ENCODE results near the gene PDLIM7. TPM values are rescaled to one million over a fixed set of nuclear protein-coding genes. Genes with fewer than 3 reads are reported as not detected.

Gene PDLIM7
- total and polyA plus RNA-seq, 2 of the 8 experiments (the other 6 are each of a cell fraction or from before 2014, with no cell fraction given): 67.3 to 94.2 TPM

DNA sequence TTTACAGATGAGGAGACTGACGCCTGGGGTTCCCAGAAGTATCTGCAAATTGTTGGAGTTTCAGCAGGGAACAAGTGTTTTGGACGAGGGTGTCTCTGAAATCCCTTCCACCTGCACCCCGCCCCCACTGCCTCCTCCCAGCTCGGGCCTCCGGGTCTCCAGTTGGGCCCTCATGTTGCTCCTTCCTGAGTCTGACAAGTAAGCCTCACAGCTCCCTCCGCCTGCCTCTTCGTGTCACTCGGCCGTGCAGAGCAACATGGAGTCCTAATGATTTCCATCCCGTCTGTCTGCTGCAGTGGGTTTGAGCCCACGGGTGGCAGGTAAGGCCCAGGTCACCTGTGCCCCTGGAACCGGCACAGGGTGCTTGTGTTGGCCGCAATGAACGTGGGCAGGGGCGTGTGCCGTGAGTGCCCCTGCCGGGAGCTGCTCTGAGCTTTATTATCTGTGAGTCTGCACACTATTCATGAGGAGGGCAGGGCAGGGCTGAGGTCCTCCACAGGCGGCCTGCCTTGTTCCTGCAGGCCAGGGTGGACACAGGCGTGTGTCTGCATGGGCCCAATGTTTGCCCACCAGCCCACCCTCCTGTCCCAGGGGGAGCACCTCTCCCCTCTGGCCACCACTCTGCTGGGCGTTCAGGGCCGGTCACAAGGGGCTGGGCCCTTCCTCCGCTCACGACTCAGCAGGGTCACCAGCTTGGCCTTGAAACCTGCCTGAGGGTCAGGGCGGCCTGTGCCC, 6.1 kb upstream of the PDLIM7 start:
- FAIRE-seq (no peak), DNase-seq (ENCODE audit: low read depth in 1 of 2, low spot score in 2 of 2) (no peak)
- no peak overlapping the region for H2BK12ac ChIP-seq (ENCODE audit: low read depth, low read length)
- no peak overlapping the region for H2AK5ac ChIP-seq (ENCODE audit: low read depth, low read length)
- no peak overlapping the region for H3K18ac ChIP-seq (ENCODE audit: extremely low read depth, low read length)
- H2BK20ac ChIP-seq (ENCODE audit: low read length): no peak overlapping the region
- H3K9ac ChIP-seq (replicated peaks in 1 of 4; ENCODE audit: extremely low read depth in 1 of 4, low read depth in 3 of 4, low read length in 3 of 4): no peak overlapping the region
- no peak overlapping the region for H4K8ac ChIP-seq (ENCODE audit: extremely low read depth, insufficient read depth, low read length)
- TF ChIP-seq RBBP5 (IDR thresholded peaks at IDR 0.05; ENCODE audit: borderline replicate concordance, low read depth, low read length) (no peak), PHF8 (conservative IDR thresholded peaks at IDR 0.05; ENCODE audit: low read depth, low read length) (no peak), MAFK (IDR thresholded peaks at IDR 0.05; ENCODE audit: low read depth, low read length) (no peak), RXRA (IDR thresholded peaks at IDR 0.05; ENCODE audit: insufficient read depth, low read depth, low read length) (no peak), POLR2AphosphoS5 (IDR thresholded peaks at IDR 0.05; ENCODE audit: low read depth, low read length) (no peak), SIRT6 (IDR thresholded peaks at IDR 0.05; ENCODE audit: low read length) (no peak), CHD2 (IDR thresholded peaks at IDR 0.05; ENCODE audit: low read length) (no peak), ASH2L (IDR thresholded peaks at IDR 0.05; ENCODE audit: low read length) (no peak), SAP30 (IDR thresholded peaks at IDR 0.05; ENCODE audit: insufficient read depth, insufficient replicate concordance, low read length) (no peak), CREB1 (IDR thresholded peaks at IDR 0.05) (no peak), EGR1 (IDR thresholded peaks at IDR 0.05; ENCODE audit: borderline replicate concordance, low read depth, low read length) (no peak)
- TF ChIP-seq, protein P1, sequence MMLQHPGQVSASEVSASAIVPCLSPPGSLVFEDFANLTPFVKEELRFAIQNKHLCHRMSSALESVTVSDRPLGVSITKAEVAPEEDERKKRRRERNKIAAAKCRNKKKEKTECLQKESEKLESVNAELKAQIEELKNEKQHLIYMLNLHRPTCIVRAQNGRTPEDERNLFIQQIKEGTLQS (IDR thresholded peaks at IDR 0.05; ENCODE audit: insufficient read depth, low read depth, low read length): no peak
- 92% methylated on average over 24 of the region's 24 CpGs; no CpG with 5 or more reads in 1 of the 2 experiments for WGBS, 2 experiments (ENCODE audit: extremely low coverage in 1 of 2, insufficient coverage in 1 of 2, insufficient read length in 1 of 2, insufficient replicate concordance in 2 of 2, low coverage in 1 of 2, low lambda C conversion rate in 2 of 2, missing lambda C conversion rate in 1 of 2)
- no peaks in the 10 kb centered on the region for H3K79me2 ChIP-seq (ENCODE audit: control insufficient read depth in 1 of 2, insufficient read depth in 2 of 2, low read length in 2 of 2)
- H2AFZ ChIP-seq (ENCODE audit: low read length): no peak overlapping the region
- H2BK5ac ChIP-seq (ENCODE audit: low read depth, low read length): no peak overlapping the region; the same call in 1 of the 2 replicates
- no peak overlapping the region for H2BK120ac ChIP-seq (replicated peaks; ENCODE audit: low read depth, low read length)
- ChIA-PET CTCF (ENCODE audit: partially characterized antibody) (interaction anchor here (0.8 to 20.8 kb wide), 10 partner anchors 6 to 194 kb away, joined by 3 to 306 read pairs (median 9); partner anchors contain the start of genes DBN1 and DOK3), POLR2A (ENCODE audit: partially characterized antibody) (interaction anchor here (1.2 to 65.5 kb wide), 5 partner anchors 12 to 101 kb away, joined by 3 to 3349 read pairs (median 7); partner anchors contain the start of genes DBN1, DDX41, PDLIM7 and PRR7)
- H4K20me1 ChIP-seq (replicated peaks in 1 of 2; ENCODE audit: control insufficient read depth in 1 of 2, insufficient read depth in 2 of 2, low read length in 2 of 2): peaks cover 0 to 1% of the 10 kb centered on the region in 2 experiments
- H3K23ac ChIP-seq (ENCODE audit: insufficient read length): no peak overlapping the region
- no peak overlapping the region for H4K91ac ChIP-seq (replicated peaks; ENCODE audit: insufficient read length, low read length)
- H4K5ac ChIP-seq (ENCODE audit: insufficient read length, low read depth, low read length): no peak overlapping the region
- H3K4me1 ChIP-seq (replicated peaks in 1 of 4; ENCODE audit: control insufficient read depth in 3 of 4, insufficient read depth in 4 of 4, low read length in 3 of 4): peaks cover 0 to 7% (median 4%) of the 10 kb centered on the region in 4 experiments; a peak in 5 of 7 replicates
- no peaks in the 10 kb centered on the region for H3K23me2 ChIP-seq (ENCODE audit: low read depth, low read length)
- H3K79me1 ChIP-seq (ENCODE audit: low read depth, low read length): no peaks in the 10 kb centered on the region
- H2BK15ac ChIP-seq (ENCODE audit: low read length): no peak overlapping the region
- no peak overlapping the region for H3K4ac ChIP-seq (replicated peaks; ENCODE audit: insufficient read length, low read depth, low read length)
- H3K9me3 ChIP-seq (ENCODE audit: insufficient read depth in 2 of 2, low read depth in 1 of 2, low read length in 1 of 2): no peaks in the 10 kb centered on the region
- H3K14ac ChIP-seq (ENCODE audit: insufficient read length): no peak overlapping the region
- H3K27me3 ChIP-seq (replicated peaks in 1 of 4; ENCODE audit: control insufficient read depth in 3 of 4, extremely low read depth in 1 of 4, insufficient read depth in 3 of 4, low read length in 3 of 4): peaks cover under 1 to 9% (median 6%) of the 10 kb centered on the region in 4 experiments; a peak in 6 of 7 replicates
- peaks cover 0 to 10% (median 0%) of the 10 kb centered on the region in 4 experiments; a peak in 1 of 8 replicates for H3K36me3 ChIP-seq (ENCODE audit: control insufficient read depth in 2 of 4, insufficient read depth in 4 of 4, low read length in 3 of 4)
- no peak overlapping the region for H3K4me3 ChIP-seq (ENCODE audit: extremely low read depth in 1 of 4, insufficient read depth in 2 of 4, low read depth in 3 of 4, low read length in 4 of 4)
- no peak overlapping the region for H3K27ac ChIP-seq (ENCODE audit: low read depth, low read length)
- no peak overlapping the region for H3K56ac ChIP-seq (replicated peaks; ENCODE audit: insufficient read length, low read depth, low read length)
- H3K4me2 ChIP-seq (ENCODE audit: insufficient read depth in 1 of 2, low read depth in 2 of 2, low read length in 2 of 2): no peak overlapping the region

Data from H1 (cell line).